GM21529 (cell line): ENCODE measurements around the gene NUDT6.
"Not testable (repeated sequence)": the region's sequence is repeated elsewhere in the genome, so short reads cannot be mapped to it uniquely, and the experiment has no call there.

Source experiments
- ATAC-seq: cut with Tn5 transposase; IDR thresholded peaks from one replicate; pipeline ENCODE4 v1.9.1; 2021; ENCODE audit not compliant: unreplicated experiment

NUDT6 gene, protein sequence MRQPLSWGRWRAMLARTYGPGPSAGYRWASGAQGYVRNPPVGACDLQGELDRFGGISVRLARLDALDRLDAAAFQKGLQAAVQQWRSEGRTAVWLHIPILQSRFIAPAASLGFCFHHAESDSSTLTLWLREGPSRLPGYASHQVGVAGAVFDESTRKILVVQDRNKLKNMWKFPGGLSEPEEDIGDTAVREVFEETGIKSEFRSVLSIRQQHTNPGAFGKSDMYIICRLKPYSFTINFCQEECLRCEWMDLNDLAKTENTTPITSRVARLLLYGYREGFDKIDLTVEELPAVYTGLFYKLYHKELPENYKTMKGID

DNA sequence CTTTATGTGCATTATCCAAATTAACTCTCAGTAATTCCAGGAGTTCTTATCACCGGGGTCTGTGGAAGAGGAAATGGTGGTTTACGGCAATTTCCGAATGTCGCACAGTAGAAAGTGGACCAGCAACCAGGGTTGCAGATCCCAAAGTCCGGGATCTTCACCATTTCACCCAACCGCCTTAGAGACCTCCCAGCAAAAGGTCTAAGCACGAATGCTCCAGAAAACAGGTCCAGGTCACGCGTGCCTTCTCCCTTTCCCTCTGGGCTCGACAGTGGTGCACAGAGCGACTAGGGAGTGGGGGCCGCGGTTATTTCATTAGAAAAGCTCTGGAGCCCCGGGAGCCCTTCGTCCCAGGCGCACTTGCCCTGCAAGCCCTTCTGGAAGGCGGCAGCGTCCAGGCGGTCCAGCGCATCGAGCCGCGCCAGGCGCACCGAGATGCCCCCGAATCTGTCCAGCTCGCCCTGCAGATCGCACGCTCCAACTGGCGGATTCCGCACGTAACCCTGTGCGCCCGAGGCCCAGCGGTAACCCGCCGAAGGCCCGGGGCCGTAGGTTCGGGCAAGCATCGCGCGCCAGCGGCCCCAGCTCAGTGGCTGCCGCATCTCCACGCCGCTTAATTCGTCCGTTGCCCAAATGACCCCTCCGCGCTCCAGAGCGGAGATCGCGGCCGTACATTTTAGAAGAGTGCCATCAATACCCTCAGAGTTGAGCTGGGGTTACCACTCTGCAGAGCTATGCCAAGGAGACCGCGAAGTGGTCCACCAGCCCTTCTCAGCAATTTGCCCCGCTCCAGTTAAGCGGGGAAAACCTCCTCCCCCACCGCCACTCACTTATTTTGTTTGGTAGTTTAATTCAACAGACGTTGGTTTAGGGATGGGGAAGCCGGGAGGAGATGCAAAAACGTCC lies at the start of gene NUDT6:
Gene NUDT6, minus strand, starts transcription at position 627 of the 906 bp plus-strand sequence. Its CDS starts 25 bp downstream, at position 602.
- ATAC-seq = peak; percentile 72

DNA sequence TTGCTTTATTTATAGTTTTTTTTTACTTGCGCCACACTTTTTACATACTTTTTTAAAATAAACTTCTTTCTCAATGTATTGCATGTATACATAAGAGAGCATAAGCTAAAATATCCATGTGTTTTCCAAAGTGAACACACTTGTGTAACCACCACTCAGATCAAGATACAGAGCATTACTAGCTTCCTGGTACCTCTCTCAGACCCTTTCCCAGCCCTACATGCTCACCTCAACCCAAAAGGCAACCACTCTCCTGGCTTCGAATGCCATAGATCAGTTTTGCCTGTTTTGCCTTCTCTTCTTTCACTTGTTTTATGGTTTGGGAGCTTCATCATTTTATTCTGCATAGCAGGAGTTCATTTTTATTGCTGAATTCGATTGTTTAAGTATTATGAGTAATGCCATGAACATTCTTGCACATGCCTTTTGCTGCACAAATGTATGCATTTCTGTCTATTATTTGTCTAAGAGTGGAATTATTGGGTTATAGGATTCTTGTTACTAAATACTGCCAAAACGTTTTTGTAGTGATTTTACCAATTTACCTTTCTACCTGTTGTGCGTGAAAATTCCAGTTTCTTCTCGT lies 45.9 kb upstream of the NUDT6 start:
- ATAC-seq = no peak

DNA sequence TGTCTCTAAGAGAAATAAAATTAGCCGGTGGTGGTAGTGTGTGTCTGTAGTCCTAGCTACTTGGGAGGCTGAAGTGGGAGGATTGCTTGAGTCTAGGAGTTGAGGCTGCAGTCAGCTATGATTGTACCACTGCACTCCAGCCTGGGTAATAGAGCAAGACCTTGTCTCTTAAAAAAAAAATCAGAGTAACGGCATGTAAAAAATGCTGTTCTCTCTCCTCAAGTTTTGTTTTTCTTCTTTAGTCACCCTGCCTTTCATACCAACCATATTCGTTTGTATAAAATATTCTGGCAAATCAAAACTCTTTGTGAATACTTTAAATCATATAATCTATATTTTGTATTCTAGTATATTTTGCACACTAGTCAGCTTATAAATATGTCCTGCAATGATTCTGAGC lies 44.8 kb upstream of the NUDT6 start:
- ATAC-seq = no peak

DNA sequence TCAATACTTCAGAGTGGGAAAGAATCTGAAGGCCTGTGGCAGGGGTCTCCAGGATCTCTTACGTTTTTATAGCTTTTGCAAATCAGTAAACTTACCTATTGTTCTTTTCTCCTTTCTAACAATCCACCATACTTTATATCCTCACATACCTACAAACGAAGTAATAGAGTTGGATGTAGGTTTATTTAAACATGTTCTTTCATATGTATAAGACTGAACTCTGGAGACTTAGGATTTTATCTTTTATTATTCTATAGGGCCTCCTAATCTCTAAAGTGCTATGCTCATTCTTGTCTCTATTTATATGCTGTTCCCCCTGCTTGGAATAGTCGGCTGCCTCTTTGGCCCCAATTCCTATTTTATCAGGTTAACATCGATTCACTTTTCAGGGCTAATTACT lies 43.8 kb upstream of the NUDT6 start:
- no peak for ATAC-seq

DNA sequence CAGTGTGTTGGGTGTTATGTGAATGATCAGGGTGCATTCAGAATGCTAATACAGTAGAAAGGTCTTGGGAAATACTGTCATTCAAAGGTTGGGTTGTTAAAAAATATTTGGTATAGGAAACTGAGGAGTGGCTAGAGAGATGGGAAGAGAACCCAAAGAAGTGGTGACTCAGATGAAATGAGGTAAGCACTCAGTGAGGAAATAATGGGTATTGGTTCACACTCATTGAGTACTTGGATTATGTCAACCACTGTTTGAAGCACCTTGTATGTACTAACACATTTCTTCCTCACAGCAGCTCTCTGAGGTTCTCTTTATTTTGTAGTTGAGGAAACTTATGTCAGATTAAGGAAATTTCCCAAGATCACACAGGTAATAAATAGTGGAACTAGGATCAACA lies 40.8 kb upstream of the NUDT6 start:
- no peak for ATAC-seq

DNA sequence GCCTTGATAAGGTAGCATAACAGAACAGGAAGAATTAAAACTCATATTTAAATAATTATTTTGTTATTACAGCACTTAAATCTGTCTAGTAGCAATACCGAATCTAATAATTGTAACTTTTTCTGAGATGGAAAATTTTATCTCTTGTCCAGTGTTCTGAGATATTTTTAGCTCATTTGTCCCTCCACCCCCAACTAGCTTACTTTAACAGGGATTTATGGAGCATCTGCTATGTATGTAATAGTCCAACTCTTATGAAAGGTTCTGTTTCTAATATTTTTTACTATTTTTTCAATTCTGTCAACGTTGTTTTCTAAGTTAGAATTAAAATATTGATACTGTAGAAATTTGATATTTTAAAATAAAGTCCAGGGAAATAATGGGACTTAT lies 38.2 kb upstream of the NUDT6 start:
- ATAC-seq = no peak

DNA sequence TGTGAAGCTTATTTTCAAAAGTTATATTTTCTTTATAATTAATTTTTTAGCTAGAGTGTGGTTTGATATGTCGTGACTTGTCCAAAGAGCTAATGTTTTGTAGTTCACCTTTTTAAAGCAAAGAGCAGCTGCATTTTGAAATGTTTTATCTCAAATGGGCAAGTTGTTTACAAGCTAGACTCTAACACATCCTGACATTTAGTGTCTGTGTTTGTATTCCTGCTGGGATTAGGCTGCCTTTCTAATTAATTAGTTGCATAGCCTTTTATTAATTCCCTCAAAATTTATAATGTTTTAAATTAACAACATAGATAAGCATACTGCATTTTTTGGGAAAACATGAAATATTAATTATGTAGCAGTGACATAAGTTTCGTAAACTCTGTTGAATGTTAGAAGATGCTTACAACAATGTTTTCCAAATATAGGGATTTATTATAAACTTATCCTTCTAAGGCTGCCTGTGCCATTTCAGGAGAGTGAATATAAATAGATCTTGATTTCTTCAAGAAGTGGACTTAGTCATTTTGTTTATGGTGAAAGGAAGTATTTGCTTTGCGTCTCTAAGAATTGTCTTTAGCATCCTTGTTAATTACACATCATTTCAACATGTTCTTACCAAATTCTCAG lies 37.7 kb upstream of the NUDT6 start:
- no peak for ATAC-seq

DNA sequence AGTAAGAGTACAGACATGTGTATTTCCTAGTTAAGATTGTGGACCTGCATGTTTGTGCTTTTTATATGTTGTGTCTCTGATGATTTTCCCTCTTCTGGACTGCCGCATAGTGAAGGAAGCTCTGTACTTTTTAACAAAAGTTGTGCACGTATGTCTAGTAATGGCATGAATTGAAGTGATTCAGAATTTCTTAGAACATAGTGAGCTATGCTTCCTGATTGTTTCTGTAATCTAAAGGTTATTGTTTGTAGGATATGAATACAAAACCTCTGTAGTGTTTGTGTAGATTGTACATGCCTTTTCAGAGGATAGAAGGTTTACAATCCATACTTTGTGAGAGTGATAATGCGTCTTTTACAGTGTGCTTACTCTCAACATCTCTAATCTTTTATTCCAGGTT lies 37.0 kb upstream of the NUDT6 start:
- no peak for ATAC-seq

DNA sequence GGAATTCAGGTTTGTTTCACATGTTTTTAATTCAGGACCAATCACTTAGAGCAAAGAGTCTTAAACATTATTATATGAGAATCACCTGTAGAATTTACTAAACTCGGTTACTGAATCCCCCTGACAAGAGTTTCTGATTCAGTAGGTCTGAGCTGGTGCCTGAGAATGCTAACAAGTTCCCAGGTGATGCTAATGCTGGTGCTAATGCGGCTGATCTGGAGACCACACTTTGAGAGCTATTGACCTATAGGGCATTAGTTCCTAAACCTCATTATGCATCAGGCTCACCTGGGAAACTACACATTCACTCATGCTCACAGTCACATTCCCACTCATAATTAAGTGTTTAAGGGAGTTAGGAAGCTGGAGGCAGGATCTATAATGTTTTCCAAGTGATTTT lies 36.1 kb upstream of the NUDT6 start:
- no peak for ATAC-seq

DNA sequence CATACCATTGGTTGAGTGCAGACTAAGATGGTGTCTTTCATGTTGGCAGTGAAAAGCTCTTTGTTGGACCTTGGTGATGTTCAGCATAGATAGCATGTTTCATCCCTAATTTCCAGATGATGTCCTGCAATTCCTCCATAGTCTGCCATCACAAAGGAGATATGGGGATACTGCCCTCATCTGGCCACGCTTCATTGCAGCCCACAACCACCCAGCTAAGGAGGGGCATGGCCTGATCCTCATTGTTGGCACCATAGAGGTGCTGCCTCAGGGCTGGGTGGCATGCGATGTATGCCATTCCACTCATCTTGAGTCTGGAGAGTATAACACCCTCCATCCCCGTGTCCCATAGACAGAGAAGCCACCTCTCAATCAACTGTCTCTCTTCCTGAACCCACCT lies 31.5 kb upstream of the NUDT6 start:
- no peak for ATAC-seq

DNA sequence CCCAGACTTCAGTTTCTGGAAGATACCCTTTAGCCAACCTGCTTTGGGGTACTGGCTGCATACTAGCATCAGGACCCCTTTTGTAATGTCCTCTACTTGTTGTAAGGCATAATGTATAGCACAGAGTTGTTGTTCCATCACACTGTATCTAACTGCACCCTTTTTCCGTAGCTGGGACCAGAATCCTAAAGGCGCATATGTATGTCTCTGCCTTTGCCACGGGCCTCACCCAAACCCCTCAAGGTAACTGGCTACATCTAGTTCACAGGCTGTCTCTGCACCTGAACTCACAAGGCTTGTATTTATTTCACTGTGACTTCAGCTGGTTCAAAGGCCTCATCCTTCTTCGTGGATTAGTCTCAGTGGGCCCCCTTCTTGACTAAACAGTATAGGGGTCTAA lies 29.6 kb upstream of the NUDT6 start:
- no peak for ATAC-seq

DNA sequence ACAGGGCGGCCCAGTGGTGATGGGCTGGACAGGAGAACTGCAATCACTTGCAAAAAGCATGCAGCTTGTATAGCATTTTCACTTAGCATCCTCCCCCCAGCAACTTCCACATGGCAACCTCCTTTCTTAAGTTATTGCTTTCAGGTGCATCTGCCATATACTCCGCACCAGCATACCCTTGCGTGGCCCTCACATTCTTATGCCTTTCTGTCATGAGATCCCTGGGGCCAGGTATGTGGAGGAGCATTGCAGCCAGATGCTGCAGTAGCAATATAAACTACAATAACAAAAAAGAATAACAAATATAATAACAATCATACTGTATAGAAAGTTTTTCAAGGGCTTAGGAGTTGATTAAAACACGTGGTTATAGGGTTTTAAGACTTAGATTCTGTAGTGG lies 26.3 kb upstream of the NUDT6 start:
- ATAC-seq = no peak

DNA sequence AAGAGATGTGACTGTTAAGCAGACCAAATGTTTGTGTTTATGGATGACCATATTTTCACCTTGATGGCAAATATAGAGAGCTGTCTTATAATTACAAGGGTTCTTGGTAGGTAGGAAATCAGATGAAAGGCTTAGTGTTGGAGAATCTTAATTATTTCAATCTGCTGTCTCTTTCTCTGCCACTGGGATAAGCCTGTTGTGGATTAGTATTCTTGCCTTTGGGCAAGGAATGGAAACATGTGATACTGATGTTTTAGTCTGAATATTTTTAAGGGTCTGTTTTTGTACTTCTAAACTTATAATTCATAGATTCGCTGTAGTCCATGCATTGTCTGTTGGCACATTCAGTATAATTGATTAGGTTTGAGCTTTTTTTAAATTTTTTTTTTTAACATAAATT lies 23.7 kb upstream of the NUDT6 start:
- no peak for ATAC-seq

DNA sequence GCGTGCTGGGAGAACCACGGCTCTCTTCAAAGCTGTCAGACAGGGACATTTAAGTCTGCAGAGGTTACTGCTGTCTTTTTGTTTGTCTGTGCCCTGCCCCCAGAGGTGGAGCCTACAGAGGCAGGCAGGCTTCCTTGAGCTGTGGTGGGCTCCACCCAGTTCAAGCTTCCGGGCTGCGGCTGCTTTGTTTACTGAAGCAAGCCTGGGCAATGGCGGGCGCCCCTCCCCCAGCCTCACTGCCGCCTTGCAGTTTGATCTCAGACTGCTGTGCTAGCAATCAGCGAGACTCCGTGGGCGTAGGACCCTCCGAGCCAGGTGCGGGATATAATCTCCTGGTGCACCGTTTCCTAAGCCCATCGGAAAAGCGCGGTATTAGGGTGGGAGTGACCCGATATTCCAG lies 22.7 kb upstream of the NUDT6 start:
- not testable (repeated sequence) for ATAC-seq

DNA sequence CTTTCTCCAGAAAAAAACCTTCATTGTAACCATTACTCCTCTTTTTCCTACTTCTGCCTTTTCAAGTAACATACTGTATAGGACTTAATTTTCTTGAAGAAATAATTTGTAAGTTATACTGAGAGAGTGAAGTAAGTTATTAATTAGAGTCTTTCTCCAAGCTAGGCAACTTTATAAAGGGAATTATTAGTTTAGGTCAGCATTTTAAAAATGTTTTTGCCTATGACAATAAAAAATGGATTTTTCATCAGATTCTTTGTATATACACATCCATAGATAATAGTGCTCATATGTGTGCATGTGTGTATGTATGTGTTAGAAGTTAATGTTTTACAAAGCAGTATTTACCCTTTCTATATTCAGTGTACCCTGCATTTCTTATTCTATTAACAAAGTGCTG lies 10.4 kb upstream of the NUDT6 start:
- ATAC-seq = no peak

DNA sequence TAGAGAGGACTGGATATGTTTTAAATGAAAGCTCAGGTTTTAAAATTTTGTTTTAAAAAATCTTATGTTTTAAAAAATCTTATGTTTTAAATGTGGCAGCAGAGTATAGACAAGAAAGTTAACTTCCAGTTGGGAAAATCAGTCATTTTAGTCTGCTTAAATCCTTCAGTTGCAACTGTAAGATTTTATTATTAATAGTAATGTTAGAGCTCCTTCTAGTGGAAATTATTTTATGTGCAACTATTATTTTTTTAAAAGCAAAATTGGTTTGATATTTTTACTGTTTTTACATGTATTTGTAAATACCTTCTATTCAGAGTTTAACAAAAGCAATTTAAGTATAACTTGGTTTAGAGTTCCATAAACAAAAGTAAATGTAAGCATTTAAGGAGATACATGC lies 8.5 kb upstream of the NUDT6 start:
- no peak for ATAC-seq

DNA sequence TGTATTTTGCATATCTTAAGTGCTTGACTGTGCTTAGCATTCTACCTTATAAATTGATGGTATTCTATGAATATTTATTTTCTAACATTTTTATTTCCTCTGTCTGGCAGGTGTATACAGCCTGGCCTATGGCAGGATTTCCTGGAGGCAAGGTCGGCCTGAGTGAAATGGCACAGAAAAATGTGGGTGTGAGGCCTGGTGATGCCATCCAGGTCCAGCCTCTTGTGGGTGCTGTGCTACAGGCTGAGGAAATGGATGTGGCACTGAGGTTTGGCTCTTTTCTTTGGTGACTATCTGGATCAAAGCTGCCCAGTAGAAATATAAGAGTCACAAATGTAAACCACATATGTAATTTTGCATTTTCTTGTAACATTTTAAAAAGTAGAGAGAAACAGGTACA lies 6.5 kb upstream of the NUDT6 start:
- no peak for ATAC-seq

DNA sequence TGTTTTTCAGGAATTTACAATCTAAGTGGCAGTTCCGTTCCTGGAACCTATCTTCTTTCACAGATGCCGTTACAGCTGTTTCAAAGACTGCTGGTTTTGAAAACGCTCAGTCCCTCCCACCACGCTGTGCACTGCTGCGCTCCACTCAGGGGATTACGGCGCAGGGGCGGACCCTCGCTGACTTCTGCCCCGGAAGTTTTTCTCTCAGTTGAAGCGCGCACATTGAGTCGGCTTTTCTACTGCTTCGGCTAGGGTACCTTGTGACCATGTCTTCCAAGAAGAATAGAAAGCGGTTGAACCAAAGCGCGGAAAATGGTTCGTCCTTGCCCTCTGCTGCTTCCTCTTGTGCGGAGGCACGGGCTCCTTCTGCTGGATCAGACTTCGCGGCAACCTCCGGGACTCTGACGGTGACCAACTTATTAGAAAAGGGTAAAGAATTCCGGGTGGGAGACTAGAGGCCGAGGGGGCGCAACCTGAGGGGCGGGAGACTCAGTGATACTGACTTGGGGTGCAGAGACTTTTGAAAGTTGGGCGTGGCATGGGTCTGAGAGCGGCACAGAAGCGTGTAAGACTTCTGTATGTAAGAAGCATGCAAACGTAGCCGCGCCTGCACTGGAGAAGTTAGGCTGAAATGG lies 597 bp upstream of the NUDT6 start:
- ATAC-seq = peak; percentile 95

DNA sequence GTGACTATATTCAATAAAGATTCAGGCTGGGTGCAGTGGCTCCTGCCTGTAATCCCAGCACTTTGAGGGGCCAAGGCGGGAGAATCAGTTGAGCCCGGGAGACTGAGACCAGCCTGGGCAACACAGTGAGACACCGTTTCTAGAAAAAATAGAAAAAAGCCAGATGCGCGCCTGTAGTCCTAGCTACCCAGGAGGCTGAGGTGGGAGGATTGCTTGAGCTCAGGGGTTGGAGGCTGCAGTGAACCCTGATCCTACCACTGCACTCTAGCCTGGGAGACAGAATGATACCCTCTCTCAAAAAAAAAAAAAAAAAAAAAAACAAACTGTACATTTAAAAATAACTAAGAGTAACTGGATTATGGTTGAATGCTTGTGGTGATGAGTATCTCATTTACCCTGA lies 1.1 kb downstream of the NUDT6 start:
- ATAC-seq = no peak

DNA sequence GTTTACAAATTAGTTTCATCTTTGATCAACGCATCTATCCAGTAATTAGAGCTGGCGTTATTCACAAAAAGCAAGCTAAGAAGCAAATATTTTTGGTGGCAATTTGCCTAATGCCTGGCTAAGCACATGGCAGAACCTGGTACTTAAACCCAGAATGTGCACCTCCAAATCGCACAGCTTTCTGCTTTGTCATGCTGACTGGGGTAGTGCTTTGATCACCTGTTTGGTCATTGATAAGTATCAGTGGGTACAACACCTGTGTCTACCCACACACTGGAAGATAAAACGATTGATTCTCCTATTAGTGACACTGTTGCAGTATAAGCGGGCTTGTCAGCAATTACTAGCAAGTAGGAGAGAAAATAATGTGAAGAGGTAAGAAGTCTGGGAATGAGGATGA lies 1.9 kb downstream of the NUDT6 start:
- no peak for ATAC-seq

DNA sequence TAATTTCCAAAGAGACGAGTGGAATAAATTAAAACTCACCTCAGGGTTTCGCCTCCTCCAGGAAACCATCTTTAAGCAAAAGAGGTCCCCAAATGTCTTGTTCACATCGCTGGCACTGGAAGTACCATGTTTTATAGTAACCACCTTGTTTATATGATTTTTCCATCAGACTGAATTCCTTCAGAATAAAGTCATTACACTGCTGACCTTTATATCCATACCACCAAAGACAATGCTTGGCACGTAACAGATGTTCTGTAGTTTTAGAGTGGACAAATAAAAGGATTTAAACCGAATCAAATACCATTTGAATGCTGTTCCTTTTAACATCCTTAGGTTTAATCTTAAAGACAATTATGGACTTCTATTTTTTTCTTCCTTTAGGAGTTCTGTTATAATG lies 4.7 kb downstream of the NUDT6 start:
- no peak for ATAC-seq
